IMR-90 (cell line): Measurements from ENCODE around the gene IGFBP5. TPM values are rescaled to one million over a fixed set of nuclear protein-coding genes. Genes with fewer than 3 reads are reported as not detected.

Experiments used
- ATAC-seq: fragments of 200-7000 bp; cut with Tn5 transposase; 2 replicates; pipeline ENCODE4 v1.9.1; 2020; ENCODE audit warnings: low read depth, mild to moderate bottlenecking, moderate library complexity
- BruUV-seq: library from RNA; stranded (reverse); fragments of 400-500 nt; replicated peaks from 2 replicates; lab custom pipeline; 2021; lab: Mats Ljungman, UMichigan
- CTCF ChIA-PET: fragments of 300-600 bp; formaldehyde crosslinking; extraction: SDS; loops from one replicate; lab custom pipeline; 2021; ENCODE audit warnings: antibody characterized with exemption; lab: Yijun Ruan, JAX
- POLR2A ChIA-PET: fragments of 300-600 bp; sonication (Branson Sonifier 250); formaldehyde crosslinking; loops from one replicate; lab custom pipeline; 2022; ENCODE audit warnings: antibody characterized with exemption; ENCODE audit not compliant: unreplicated experiment; lab: Charles Lee
- DNase-seq: peaks from one replicate; pipeline ENCODE4 v3.0.0; 2013
- H2AFZ ChIP-seq: replicated peaks from 2 replicates; pipeline ENCODE3; 2013; ENCODE audit warnings: low read length, mild to moderate bottlenecking; ENCODE audit not compliant: poor library complexity
- H2AK5ac ChIP-seq: 2 replicates; pipeline ENCODE4 v1.6.1; 2013; ENCODE audit warnings: low read depth, low read length, inconsistent platforms
- H2AK9ac ChIP-seq: replicated peaks from 2 replicates; pipeline ENCODE3; 2013; ENCODE audit warnings: mild to moderate bottlenecking, low read depth, low read length, moderate library complexity; ENCODE audit not compliant: poor library complexity
- H2BK120ac ChIP-seq: 2 replicates; pipeline ENCODE4 v1.6.1; 2013; ENCODE audit warnings: low read depth, low read length, inconsistent platforms
- H2BK15ac ChIP-seq: 3 replicates; pipeline ENCODE4 v1.6.1; 2013; ENCODE audit warnings: low read depth, low read length, inconsistent platforms
- H2BK20ac ChIP-seq: 2 replicates; pipeline ENCODE4 v1.6.1; 2013; ENCODE audit warnings: low read depth, mild to moderate bottlenecking, inconsistent platforms, low read length, moderate library complexity
- H2BK5ac ChIP-seq: 2 replicates; pipeline ENCODE4 v1.6.1; 2013; ENCODE audit warnings: mild to moderate bottlenecking, low read depth, low read length, inconsistent platforms; ENCODE audit not compliant: poor library complexity, severe bottlenecking
- H3K14ac ChIP-seq: replicated peaks from 2 replicates; pipeline ENCODE4 v1.6.1; 2013; ENCODE audit warnings: low read depth, low read length, inconsistent platforms
- H3K18ac ChIP-seq: 2 replicates; pipeline ENCODE4 v1.6.1; 2013; ENCODE audit warnings: low read depth, low read length, control low read depth
- H3K23ac ChIP-seq: 2 replicates; pipeline ENCODE4 v1.6.1; 2013; ENCODE audit warnings: low read depth, low read length, inconsistent platforms
- H3K27ac ChIP-seq: 2 replicates; pipeline ENCODE4 v1.5.1; 2013; ENCODE audit warnings: mild to moderate bottlenecking, control low read depth, low read length; ENCODE audit not compliant: insufficient read depth
- H3K27me3 ChIP-seq: 2 replicates; pipeline ENCODE4 v1.6.1; 2013; ENCODE audit warnings: low read length; ENCODE audit not compliant: control insufficient read depth, insufficient read depth
- H3K36me3 ChIP-seq: 2 replicates; pipeline ENCODE4 v1.6.1; 2013; ENCODE audit warnings: low read length, mixed read lengths; ENCODE audit not compliant: control insufficient read depth, insufficient read depth
- H3K4ac ChIP-seq: 2 replicates; pipeline ENCODE4 v1.6.1; 2013; ENCODE audit warnings: low read depth, low read length, inconsistent platforms
- H3K4me1 ChIP-seq: 2 replicates; pipeline ENCODE4 v1.6.1; 2013; ENCODE audit warnings: low read length, mixed read lengths; ENCODE audit not compliant: control insufficient read depth, insufficient read depth
- H3K4me2 ChIP-seq: 2 replicates; pipeline ENCODE4 v1.6.1; 2013; ENCODE audit warnings: low read depth, mild to moderate bottlenecking, control low read depth, low read length, moderate library complexity
- H3K4me3 ChIP-seq: 2 replicates; pipeline ENCODE4 v1.5.1; 2013; ENCODE audit warnings: low read depth, mild to moderate bottlenecking, control low read depth, low read length, moderate library complexity; ENCODE audit not compliant: insufficient read depth
- H3K56ac ChIP-seq: 2 replicates; pipeline ENCODE4 v1.6.1; 2013; ENCODE audit warnings: low read length, inconsistent platforms; ENCODE audit not compliant: insufficient read depth; ENCODE audit errors: extremely low read depth
- H3K79me1 ChIP-seq, 2 experiments: 2 replicates each; pipeline ENCODE4 v1.6.1; 2013; ENCODE audit warnings: low read length in 2 of 2, inconsistent platforms in 1 of 2, low read depth in 1 of 2
- H3K9ac ChIP-seq: 2 replicates; pipeline ENCODE4 v1.6.1; 2013; ENCODE audit warnings: low read depth, low read length, control low read depth
- H3K9me1 ChIP-seq: 2 replicates; pipeline ENCODE4 v1.6.1; 2013; ENCODE audit warnings: low read length, inconsistent platforms; ENCODE audit not compliant: insufficient read depth
- H3K9me3 ChIP-seq: 2 replicates; pipeline ENCODE4 v1.6.1; 2013; ENCODE audit warnings: low read length; ENCODE audit not compliant: control insufficient read depth, insufficient read depth
- H4K20me1 ChIP-seq: 2 replicates; pipeline ENCODE4 v1.6.1; 2013; ENCODE audit warnings: low read length, inconsistent platforms; ENCODE audit not compliant: insufficient read depth
- H4K5ac ChIP-seq: 2 replicates; pipeline ENCODE4 v1.6.1; 2013; ENCODE audit warnings: mild to moderate bottlenecking, low read depth, low read length, control low read depth
- H4K8ac ChIP-seq, 2 experiments: 2 replicates each; pipeline ENCODE4 v1.6.1; 2013; ENCODE audit warnings: low read depth in 2 of 2, low read length in 2 of 2, control low read depth in 1 of 2, inconsistent platforms in 1 of 2
- H4K91ac ChIP-seq: 2 replicates; pipeline ENCODE4 v1.6.1; 2013; ENCODE audit warnings: low read depth, low read length, inconsistent platforms; ENCODE audit not compliant: insufficient read depth
- BHLHE40 ChIP-seq: fragments of 150-350 bp; IDR thresholded peaks from 2 replicates; pipeline ENCODE4 v1.6.1; 2016; ENCODE audit warnings: mild to moderate bottlenecking, low read depth, low read length
- CEBPB ChIP-seq: IDR thresholded peaks from 2 replicates; pipeline ENCODE4 v1.6.1; 2012; ENCODE audit warnings: low read depth, low read length, improper control_type of control experiment
- CHD1 ChIP-seq: IDR thresholded peaks from 2 replicates; pipeline ENCODE4 v1.6.1; 2012; ENCODE audit warnings: low read depth, low read length, improper control_type of control experiment
- ELK1 ChIP-seq: fragments of 150-350 bp; IDR thresholded peaks from 2 replicates; pipeline ENCODE4 v1.6.1; 2016; ENCODE audit warnings: low read depth, mild to moderate bottlenecking, low read length, moderate library complexity, borderline replicate concordance
- MAZ ChIP-seq: IDR thresholded peaks from 2 replicates; pipeline ENCODE4 v1.6.1; 2012; ENCODE audit warnings: low read depth, mild to moderate bottlenecking, low read length, improper control_type of control experiment, moderate library complexity, borderline replicate concordance
- MXI1 ChIP-seq: IDR thresholded peaks from 2 replicates; pipeline ENCODE4 v1.6.1; 2012; ENCODE audit warnings: low read depth, mild to moderate bottlenecking, low read length, moderate library complexity, borderline replicate concordance
- NFE2L2 ChIP-seq: fragments of 150-350 bp; IDR thresholded peaks from 2 replicates; pipeline ENCODE4 v1.6.1; 2016; ENCODE audit warnings: low read depth, mild to moderate bottlenecking, low read length
- USF2 ChIP-seq: fragments of 150-350 bp; IDR thresholded peaks from 2 replicates; pipeline ENCODE4 v1.6.1; 2017; ENCODE audit warnings: mild to moderate bottlenecking, antibody characterized with exemption, low read length, low read depth
- WGBS, 2 experiments: methylation state at CpG; one replicate each; pipeline versions ENCODE4 v1.1.5 to v1.1.7; 2013; ENCODE audit warnings: missing lambda C conversion rate in 2 of 2; ENCODE audit not compliant: insufficient read length in 1 of 2; ENCODE audit errors: extremely low coverage in 2 of 2; 5-methylcytosine and 5-hydroxymethylcytosine counted together
- dilution Hi-C: fragments of 300-500 bp; cut with HindIII; formaldehyde crosslinking; loops from one replicate; pipeline ENCODE4 v1.14.3; 2018; ENCODE audit warnings: low sequenced_read_pairs; ENCODE audit not compliant: unreplicated experiment
- in situ Hi-C: fragments of 300-500 bp; cut with MboI; formaldehyde crosslinking; loops from 3 replicates; pipeline ENCODE4 v1.14.3; 2019; ENCODE audit warnings: low sequenced_read_pairs, inconsistent platforms, mixed read lengths
- intact Hi-C: fragments of 100-400 bp; cut with micrococcal nuclease; formaldehyde crosslinking; loops from 2 replicates; pipeline ENCODE4 v1.10.0; 2022
- polyA plus RNA-seq, 3 experiments: library from polyadenylated mRNA; depleted of rRNA; stranded (reverse); fragments of >200 nt; gene quantifications; 2 replicates each; pipeline ENCODE4 v1.2.3, GENCODE V29; 2012; ENCODE audit warnings: low replicate concordance in 1 of 3
- total RNA-seq: library from RNA; depleted of rRNA; stranded (reverse); fragments of >200 nt; gene quantifications from 2 replicates; pipeline ENCODE4 v1.2.3, GENCODE V29; 2012

Gene IGFBP5
- total and polyA plus RNA-seq, 2 of the 4 experiments (the other 2 are of a cell fraction), result 392 to 1,339 TPM

GRCh38 chr2:216735086-216735485, 39.7 kb upstream of the IGFBP5 start:
- no peak overlapping the region; the same call in 1 of the 2 replicates for H3K56ac ChIP-seq
- H3K18ac ChIP-seq, result peak overlapping the region; percentile 88; the same call in 1 of the 2 replicates
- H3K36me3 ChIP-seq, result no peaks in the 10 kb centered on the region
- intact Hi-C loops (no loop called here), in situ Hi-C loops (no loop called here), dilution Hi-C loops (no loop called here)
- H4K5ac ChIP-seq, result peak overlapping the region; percentile 97; the same call in 1 of the 2 replicates
- H3K4ac ChIP-seq, result peak overlapping the region; percentile 64
- peak overlapping the region; percentile 92 for H2BK120ac ChIP-seq
- H3K27ac ChIP-seq, result peak overlapping the region; percentile 96; the same call in 1 of the 2 replicates
- H4K91ac ChIP-seq, result peak overlapping the region; percentile 38; the same call in 1 of the 2 replicates
- peaks cover 17% of the 10 kb centered on the region for H3K4me1 ChIP-seq
- H2BK20ac ChIP-seq, result peak overlapping the region; percentile 89; the same call in 1 of the 2 replicates
- H3K14ac ChIP-seq, result peak overlapping the region; percentile 65; the same call in 1 of the 2 replicates
- ChIA-PET CTCF (interaction anchor here (1.0 kb wide), 1 partner anchor 408 kb away, joined by 3 read pairs; no protein-coding TSS in a partner anchor), POLR2A (no interaction called here)
- no TSS peak for BruUV-seq
- H3K9me1 ChIP-seq, result peaks cover 5% of the 10 kb centered on the region; the same call in 1 of the 2 replicates
- peak overlapping the region; percentile 53 for H2AK5ac ChIP-seq
- H3K79me1 ChIP-seq, result no peaks in the 10 kb centered on the region
- no peak overlapping the region for H3K4me3 ChIP-seq
- WGBS, 2 experiments, result no CpG with 5 or more reads among the region's 6 CpGs
- peak overlapping the region in 1 of 2 experiments; percentile 73; a peak in 1 of 4 replicates for H4K8ac ChIP-seq
- peak overlapping the region; percentile 95; the same call in 1 of the 3 replicates for H2BK15ac ChIP-seq
- TF ChIP-seq CEBPB (peak; percentile 49; the same call in 1 of the 2 replicates), BHLHE40 (peak; percentile 76; the same call in 1 of the 2 replicates), MXI1 (no peak), MAZ (no peak), USF2 (peak; percentile 21; the same call in 1 of the 2 replicates), ELK1 (no peak), NFE2L2 (no peak), CHD1 (no peak)
- H3K9me3 ChIP-seq, result no peaks in the 10 kb centered on the region
- ATAC-seq (peak; percentile 83), DNase-seq (peak; percentile 66)
- no peak overlapping the region for H3K23ac ChIP-seq
- peak overlapping the region; percentile 76; the same call in 1 of the 2 replicates for H3K4me2 ChIP-seq
- H3K27me3 ChIP-seq, result peaks cover 11% of the 10 kb centered on the region
- no peaks in the 10 kb centered on the region for H4K20me1 ChIP-seq
- no peak overlapping the region for H2BK5ac ChIP-seq
- peak overlapping the region; percentile 56 for H2AFZ ChIP-seq
- peak overlapping the region; percentile 64; the same call in 1 of the 2 replicates for H3K9ac ChIP-seq
- H2AK9ac ChIP-seq, result no peak overlapping the region
